Measurements from ENCODE around the gene PHETA1.

DNA sequence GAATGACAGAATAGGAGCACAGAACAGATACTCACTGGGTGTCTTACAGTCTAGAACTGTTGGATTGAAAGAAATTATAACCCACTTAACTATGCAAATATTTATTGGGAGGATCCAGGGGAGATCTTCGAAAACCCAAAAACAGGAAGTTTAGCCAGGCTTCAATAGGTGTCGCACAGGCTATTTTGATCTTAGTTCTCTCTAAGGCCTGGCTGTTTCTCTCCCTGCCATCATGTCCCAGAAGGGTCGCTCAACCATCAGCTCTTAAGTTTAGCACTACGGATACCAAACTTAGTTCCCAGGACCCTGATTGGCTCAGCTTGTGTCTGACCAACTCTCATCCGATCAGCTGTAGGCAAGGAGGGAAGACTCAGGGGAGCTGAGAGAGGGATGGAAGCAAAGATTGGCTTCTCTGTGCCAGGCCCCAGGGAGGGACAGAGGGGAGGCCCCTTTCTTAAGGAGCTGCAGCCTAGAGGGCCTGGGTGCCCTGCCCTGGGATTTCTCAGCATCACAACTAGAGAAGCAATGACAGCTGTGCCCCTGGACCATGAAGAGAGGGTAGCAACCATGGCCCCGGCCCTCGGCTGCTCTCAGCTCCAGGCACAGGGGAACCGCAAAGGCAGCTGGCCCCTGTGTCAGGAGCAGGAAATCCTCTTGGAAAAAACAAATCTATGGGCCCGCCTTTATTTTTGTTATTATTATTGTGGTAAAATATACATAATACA lies 13.5 kb downstream of the PHETA1 start:
- TF ChIP-seq, protein P1, sequence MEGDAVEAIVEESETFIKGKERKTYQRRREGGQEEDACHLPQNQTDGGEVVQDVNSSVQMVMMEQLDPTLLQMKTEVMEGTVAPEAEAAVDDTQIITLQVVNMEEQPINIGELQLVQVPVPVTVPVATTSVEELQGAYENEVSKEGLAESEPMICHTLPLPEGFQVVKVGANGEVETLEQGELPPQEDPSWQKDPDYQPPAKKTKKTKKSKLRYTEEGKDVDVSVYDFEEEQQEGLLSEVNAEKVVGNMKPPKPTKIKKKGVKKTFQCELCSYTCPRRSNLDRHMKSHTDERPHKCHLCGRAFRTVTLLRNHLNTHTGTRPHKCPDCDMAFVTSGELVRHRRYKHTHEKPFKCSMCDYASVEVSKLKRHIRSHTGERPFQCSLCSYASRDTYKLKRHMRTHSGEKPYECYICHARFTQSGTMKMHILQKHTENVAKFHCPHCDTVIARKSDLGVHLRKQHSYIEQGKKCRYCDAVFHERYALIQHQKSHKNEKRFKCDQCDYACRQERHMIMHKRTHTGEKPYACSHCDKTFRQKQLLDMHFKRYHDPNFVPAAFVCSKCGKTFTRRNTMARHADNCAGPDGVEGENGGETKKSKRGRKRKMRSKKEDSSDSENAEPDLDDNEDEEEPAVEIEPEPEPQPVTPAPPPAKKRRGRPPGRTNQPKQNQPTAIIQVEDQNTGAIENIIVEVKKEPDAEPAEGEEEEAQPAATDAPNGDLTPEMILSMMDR (IDR thresholded peaks at IDR 0.05), result no peak
- TF ChIP-seq RFX5 (IDR thresholded peaks at IDR 0.05; ENCODE audit: low read length) (no peak), RXRA (IDR thresholded peaks at IDR 0.05; ENCODE audit: borderline replicate concordance, low read depth) (no peak), TCF12 (IDR thresholded peaks at IDR 0.05) (no peak), TAF1 (IDR thresholded peaks at IDR 0.05; ENCODE audit: borderline replicate concordance, low read depth, low read length) (no peak)
- TF ChIP-seq, protein P2, sequence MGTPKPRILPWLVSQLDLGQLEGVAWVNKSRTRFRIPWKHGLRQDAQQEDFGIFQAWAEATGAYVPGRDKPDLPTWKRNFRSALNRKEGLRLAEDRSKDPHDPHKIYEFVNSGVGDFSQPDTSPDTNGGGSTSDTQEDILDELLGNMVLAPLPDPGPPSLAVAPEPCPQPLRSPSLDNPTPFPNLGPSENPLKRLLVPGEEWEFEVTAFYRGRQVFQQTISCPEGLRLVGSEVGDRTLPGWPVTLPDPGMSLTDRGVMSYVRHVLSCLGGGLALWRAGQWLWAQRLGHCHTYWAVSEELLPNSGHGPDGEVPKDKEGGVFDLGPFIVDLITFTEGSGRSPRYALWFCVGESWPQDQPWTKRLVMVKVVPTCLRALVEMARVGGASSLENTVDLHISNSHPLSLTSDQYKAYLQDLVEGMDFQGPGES (IDR thresholded peaks at IDR 0.05; ENCODE audit: low read depth, low read length), result no peak
